Measurements from ENCODE around the gene RECK.

Gene RECK

GRCh38 chr9:36145970-36146369, 109.3 kb downstream of the RECK start:
- no peak for DNase-seq (ENCODE audit: extremely low read depth, low read depth)
- no peak for TF ChIP-seq CTCF (IDR thresholded peaks at IDR 0.05; ENCODE audit: low read depth, low read length)

- TF ChIP-seq CTCF (IDR thresholded peaks at IDR 0.05; ENCODE audit: low read depth, low read length), result no peak
- DNase-seq (ENCODE audit: extremely low read depth, low read depth), result no peak
These were observed 109.9 kb downstream of the RECK start for GRCh38 chr9:36146651-36147050.

DNA sequence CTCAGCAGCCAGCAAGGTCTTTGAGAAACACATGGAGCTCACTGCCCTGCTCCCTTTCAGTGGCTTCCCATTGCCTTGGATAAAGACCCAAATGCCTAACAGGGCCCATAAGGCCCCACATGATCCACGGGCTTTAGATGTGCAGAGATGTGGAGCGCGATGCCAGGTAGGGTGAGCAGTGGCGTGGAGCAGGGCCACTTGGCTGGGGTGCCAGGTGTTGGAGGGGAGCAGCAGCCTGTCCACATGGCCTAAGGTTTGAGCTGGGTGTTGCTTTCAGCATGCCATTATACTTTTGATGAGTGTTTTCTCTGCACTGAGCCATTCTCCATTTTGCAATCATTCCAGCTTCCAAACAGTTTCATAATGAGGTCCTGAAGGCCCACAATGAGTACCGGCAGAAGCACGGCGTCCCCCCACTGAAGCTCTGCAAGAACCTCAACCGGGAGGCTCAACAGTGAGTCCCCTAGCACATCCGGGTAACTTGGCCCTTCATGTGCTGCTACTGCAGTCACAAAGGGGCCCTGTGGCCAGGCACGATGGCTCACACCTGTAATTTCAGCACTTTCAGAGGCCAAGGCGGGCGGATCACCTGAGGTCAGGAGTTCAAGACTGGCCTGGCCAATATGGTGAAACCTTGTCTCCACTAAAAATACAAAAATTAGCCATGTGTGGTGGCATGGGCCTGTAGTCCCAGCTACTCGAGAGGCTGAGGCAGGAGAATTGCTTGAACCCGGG, 110.9 kb downstream of the RECK start:
- no peak for TF ChIP-seq CTCF (IDR thresholded peaks at IDR 0.05; ENCODE audit: low read depth, low read length)

GRCh38 chr9:36148311-36149051, 111.8 kb downstream of the RECK start:
- peak; percentile 90 for DNase-seq (ENCODE audit: extremely low read depth, low read depth)
- no peak for TF ChIP-seq CTCF (IDR thresholded peaks at IDR 0.05; ENCODE audit: low read depth, low read length)

More for the DNA sequence above, 110.9 kb downstream of the RECK start:
- no peak for DNase-seq (ENCODE audit: extremely low read depth, low read depth)

DNA sequence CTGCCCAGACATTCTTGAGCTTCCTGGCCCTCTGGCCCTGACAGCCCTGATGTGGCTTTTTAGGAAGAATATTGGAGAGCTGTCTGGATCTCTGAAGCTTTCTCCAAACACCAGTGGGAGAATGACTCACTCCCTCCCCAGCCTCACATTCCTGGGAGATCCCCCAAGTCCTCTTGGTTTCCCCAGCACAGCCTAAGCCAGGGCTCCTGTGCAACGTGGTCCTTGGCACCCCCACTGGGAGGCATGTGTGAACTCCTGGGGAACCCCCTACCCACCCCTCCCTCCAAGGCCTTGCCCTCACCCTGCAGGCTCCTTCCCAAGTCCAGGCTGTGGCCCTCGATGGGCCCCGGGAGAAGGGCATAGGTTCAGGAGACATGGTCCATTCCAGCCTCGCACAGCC, 112.5 kb downstream of the RECK start:
- DNase-seq (ENCODE audit: extremely low read depth, low read depth), result no peak
- no peak for TF ChIP-seq CTCF (IDR thresholded peaks at IDR 0.05; ENCODE audit: low read depth, low read length)

DNA sequence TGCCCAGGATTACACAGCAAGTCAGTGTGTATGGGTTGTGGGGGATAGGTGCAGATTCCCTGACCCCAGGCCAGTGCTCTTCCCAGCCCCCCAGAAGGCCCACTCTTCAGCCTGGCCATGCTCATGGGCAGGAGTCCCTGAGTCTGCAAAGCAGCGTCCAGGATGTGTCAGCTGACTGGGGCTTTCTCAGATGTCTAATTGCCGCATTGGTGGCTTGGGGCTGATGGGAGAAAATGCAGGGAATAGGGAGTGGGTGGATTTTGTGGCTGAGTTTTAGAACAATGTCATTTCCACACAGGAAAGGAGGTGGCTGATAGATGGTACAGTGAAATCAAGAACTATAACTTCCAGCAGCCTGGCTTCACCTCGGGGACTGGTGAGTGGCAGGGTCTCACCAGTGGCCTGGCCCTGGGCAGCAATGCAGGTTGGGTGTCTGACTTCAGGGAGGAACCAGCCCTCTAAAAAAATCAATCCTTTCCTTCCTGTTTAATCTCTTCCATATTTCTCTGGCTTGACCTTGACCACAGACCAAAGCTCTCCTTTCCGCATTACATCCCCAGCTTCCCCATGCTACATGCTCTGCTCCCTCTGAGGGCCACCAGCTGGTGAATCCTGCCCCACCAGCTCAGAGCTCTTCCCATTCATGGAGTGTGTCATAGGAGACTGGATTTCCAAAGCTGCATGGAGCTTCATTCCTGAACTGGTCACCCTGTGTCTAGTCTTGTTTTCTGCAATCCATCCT, 114.0 kb downstream of the RECK start:
- TF ChIP-seq CTCF (IDR thresholded peaks at IDR 0.05; ENCODE audit: low read depth, low read length), result no peak
- DNase-seq (ENCODE audit: extremely low read depth, low read depth), result no peak
